ENCODE results near the gene RTL10.
A peak's percentile ranks its signal among the peaks of the same experiment; 100 is the strongest.

Gene RTL10

GRCh38 chr22:19854778-19855503 lies at the start of gene RTL10, which contains the start of gene GNB1L:
RTL10 (minus strand) TSS chr22:19854874; CDS start chr22:19852261, 2,613 bp downstream.
GNB1L (minus strand) TSS chr22:19854874; CDS start chr22:19821355, 33,519 bp downstream.
- Histone ChIP-seq H3F3A (ENCODE audit: control insufficient read depth, insufficient read depth) (no peaks in the 10 kb centered on the region), H3K4me1 (ENCODE audit: control insufficient read depth, low read length) (peaks cover 31% of the 10 kb centered on the region), H3K27me3 (ENCODE audit: control insufficient read depth, low read length) (no peaks in the 10 kb centered on the region), H3K79me2 (ENCODE audit: control insufficient read depth, low read length) (peaks cover 76% of the 10 kb centered on the region), H3K4me2 (ENCODE audit: low read length) (peak within 1 kb of the TSS; percentile 86), H3K9me3 (ENCODE audit: control insufficient read depth, insufficient read depth, low read length) (no peaks in the 10 kb centered on the region), H3K4me3 (ENCODE audit: low read length) (peak within 1 kb of the TSS; percentile 90), H3K27ac (ENCODE audit: low read depth, low read length) (peak within 1 kb of the TSS; percentile 77), H3K36me3 (ENCODE audit: control insufficient read depth, low read length) (peaks cover 57% of the 10 kb centered on the region), H4K20me1 (ENCODE audit: control insufficient read depth, insufficient read depth, low read depth, low read length) (peaks cover 18% of the 10 kb centered on the region), H3K9me2 (replicated peaks; ENCODE audit: control insufficient read depth, low read length) (no peaks in the 10 kb centered on the region)
- TF ChIP-seq, protein P1, sequence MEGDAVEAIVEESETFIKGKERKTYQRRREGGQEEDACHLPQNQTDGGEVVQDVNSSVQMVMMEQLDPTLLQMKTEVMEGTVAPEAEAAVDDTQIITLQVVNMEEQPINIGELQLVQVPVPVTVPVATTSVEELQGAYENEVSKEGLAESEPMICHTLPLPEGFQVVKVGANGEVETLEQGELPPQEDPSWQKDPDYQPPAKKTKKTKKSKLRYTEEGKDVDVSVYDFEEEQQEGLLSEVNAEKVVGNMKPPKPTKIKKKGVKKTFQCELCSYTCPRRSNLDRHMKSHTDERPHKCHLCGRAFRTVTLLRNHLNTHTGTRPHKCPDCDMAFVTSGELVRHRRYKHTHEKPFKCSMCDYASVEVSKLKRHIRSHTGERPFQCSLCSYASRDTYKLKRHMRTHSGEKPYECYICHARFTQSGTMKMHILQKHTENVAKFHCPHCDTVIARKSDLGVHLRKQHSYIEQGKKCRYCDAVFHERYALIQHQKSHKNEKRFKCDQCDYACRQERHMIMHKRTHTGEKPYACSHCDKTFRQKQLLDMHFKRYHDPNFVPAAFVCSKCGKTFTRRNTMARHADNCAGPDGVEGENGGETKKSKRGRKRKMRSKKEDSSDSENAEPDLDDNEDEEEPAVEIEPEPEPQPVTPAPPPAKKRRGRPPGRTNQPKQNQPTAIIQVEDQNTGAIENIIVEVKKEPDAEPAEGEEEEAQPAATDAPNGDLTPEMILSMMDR (IDR thresholded peaks at IDR 0.05; ENCODE audit: low read depth, low read length, poor library complexity, severe bottlenecking): no peak
- no peak for TF ChIP-seq EZH2phosphoT487 (IDR thresholded peaks at IDR 0.05; ENCODE audit: borderline replicate concordance, low read length)

DNA sequence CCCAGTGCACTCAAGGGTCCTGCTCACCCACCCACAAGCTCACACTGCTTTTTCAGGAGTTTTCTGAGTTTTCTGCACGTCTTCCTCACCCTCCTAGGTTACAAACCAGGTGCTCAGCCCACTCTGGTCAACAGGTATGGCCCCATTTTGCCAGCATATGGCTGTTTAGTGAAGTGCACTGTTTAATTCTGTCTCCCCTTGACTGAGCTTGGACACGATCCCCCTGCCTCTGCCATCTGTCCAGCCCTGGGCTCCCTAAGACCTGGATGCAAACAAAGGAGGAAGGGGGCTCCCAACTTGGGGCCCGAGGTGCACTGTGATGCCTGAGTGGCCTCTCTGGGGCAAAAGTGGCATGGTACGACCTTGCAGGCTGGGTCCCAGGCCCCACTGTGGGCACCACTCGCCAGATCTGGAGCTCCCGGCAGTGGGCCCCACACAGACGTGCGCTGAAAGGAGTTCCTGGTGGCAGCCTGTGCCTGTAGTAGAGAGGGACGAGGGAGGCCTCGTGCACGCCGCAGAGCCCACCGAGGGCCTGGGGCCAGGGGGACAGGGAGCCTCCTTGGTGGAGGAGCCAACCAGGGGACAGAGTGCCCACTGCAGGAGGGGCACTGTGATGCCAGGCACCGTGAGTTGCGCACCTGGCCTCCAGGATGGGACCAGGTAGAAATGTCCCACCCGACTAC lies 49.6 kb upstream of the RTL10 start:
- H3K4me2 ChIP-seq (ENCODE audit: low read length): no peak overlapping the region
- no peak overlapping the region for H3K27ac ChIP-seq (ENCODE audit: low read depth, low read length)
- H4K20me1 ChIP-seq (ENCODE audit: control insufficient read depth, insufficient read depth, low read depth, low read length): no peaks in the 10 kb centered on the region
- H3K79me2 ChIP-seq (ENCODE audit: control insufficient read depth, low read length): no peaks in the 10 kb centered on the region
- H3K9me3 ChIP-seq (ENCODE audit: control insufficient read depth, insufficient read depth, low read length): no peaks in the 10 kb centered on the region
- no peak overlapping the region for H3K4me3 ChIP-seq (ENCODE audit: low read length)
- H3K36me3 ChIP-seq (ENCODE audit: control insufficient read depth, low read length): no peaks in the 10 kb centered on the region
- no peaks in the 10 kb centered on the region for H3K9me2 ChIP-seq (replicated peaks; ENCODE audit: control insufficient read depth, low read length)
- 0 out of 2 replicates have a peak, but pooled peaks cover 5% of the 10 kb centered on the region for H3F3A ChIP-seq (ENCODE audit: control insufficient read depth, insufficient read depth)
- no peak for TF ChIP-seq EZH2phosphoT487 (IDR thresholded peaks at IDR 0.05; ENCODE audit: borderline replicate concordance, low read length)
- TF ChIP-seq, protein P1 (IDR thresholded peaks at IDR 0.05; ENCODE audit: low read depth, low read length, poor library complexity, severe bottlenecking): no peak
- no peaks in the 10 kb centered on the region for H3K27me3 ChIP-seq (ENCODE audit: control insufficient read depth, low read length)
- peaks cover 16% of the 10 kb centered on the region for H3K4me1 ChIP-seq (ENCODE audit: control insufficient read depth, low read length)

- Histone ChIP-seq H3K36me3 (ENCODE audit: control insufficient read depth, low read length) (no peaks in the 10 kb centered on the region), H3K4me3 (ENCODE audit: low read length) (no peak overlapping the region), H3K27ac (ENCODE audit: low read depth, low read length) (no peak overlapping the region), H3K4me1 (ENCODE audit: control insufficient read depth, low read length) (peaks cover 16% of the 10 kb centered on the region), H4K20me1 (ENCODE audit: control insufficient read depth, insufficient read depth, low read depth, low read length) (no peaks in the 10 kb centered on the region), H3K27me3 (ENCODE audit: control insufficient read depth, low read length) (no peaks in the 10 kb centered on the region), H3F3A (ENCODE audit: control insufficient read depth, insufficient read depth) (0 out of 2 replicates have a peak, but pooled peaks cover 5% of the 10 kb centered on the region), H3K9me3 (ENCODE audit: control insufficient read depth, insufficient read depth, low read length) (no peaks in the 10 kb centered on the region), H3K79me2 (ENCODE audit: control insufficient read depth, low read length) (no peaks in the 10 kb centered on the region), H3K4me2 (ENCODE audit: low read length) (no peak overlapping the region), H3K9me2 (replicated peaks; ENCODE audit: control insufficient read depth, low read length) (no peaks in the 10 kb centered on the region)
- TF ChIP-seq, protein P1 (IDR thresholded peaks at IDR 0.05; ENCODE audit: low read depth, low read length, poor library complexity, severe bottlenecking): no peak
- TF ChIP-seq EZH2phosphoT487 (IDR thresholded peaks at IDR 0.05; ENCODE audit: borderline replicate concordance, low read length): no peak
These were observed 48.8 kb upstream of the RTL10 start for GRCh38 chr22:19903513-19903912.
